Kidney epithelial cell (primary cell): Measurements from ENCODE around the gene ZNF319. TPM values are rescaled to one million over a fixed set of nuclear protein-coding genes. Genes with fewer than 3 reads are reported as not detected.

Source experiments
- DNase-seq: peaks from one replicate; pipeline ENCODE4 v3.0.0-alpha.2; 2010; ENCODE audit warnings: low read depth
- H3K27me3 ChIP-seq: 2 replicates; pipeline ENCODE4 v1.6.0; 2011; ENCODE audit warnings: low read length; ENCODE audit not compliant: control insufficient read depth, insufficient read depth
- H3K36me3 ChIP-seq: 2 replicates; pipeline ENCODE4 v1.5.1; 2011; ENCODE audit warnings: low read length; ENCODE audit not compliant: control insufficient read depth, insufficient read depth
- H3K4me3 ChIP-seq: 2 replicates; pipeline ENCODE4 v1.5.1; 2011; ENCODE audit warnings: low read depth, mild to moderate bottlenecking, control low read depth, low read length
- CTCF ChIP-seq: IDR thresholded peaks from 2 replicates; pipeline ENCODE4 v1.5.1; 2011; ENCODE audit warnings: mild to moderate bottlenecking, moderate library complexity, low read length, control low read depth, inconsistent platforms; ENCODE audit not compliant: insufficient read depth, poor library complexity, severe bottlenecking
- total RNA-seq: library from RNA; depleted of rRNA; stranded (reverse); fragments of >200 nt; gene quantifications from 2 replicates; pipeline ENCODE4 v1.2.3, GENCODE V29; 2015

Gene ZNF319
- total RNA-seq, 1 donor from 2014 or later = 11.9 TPM

GRCh38 chr16:58002416-58002800 is 1.9 kb upstream of the ZNF319 start:
- no peak for TF ChIP-seq CTCF
- DNase-seq = no peak
- H3K27me3 ChIP-seq = no peaks in the 10 kb centered on the region
- peaks cover 1% of the 10 kb centered on the region for H3K36me3 ChIP-seq
- H3K4me3 ChIP-seq = no peak overlapping the region

- peaks cover 1% of the 10 kb centered on the region for H3K36me3 ChIP-seq
- no peaks in the 10 kb centered on the region for H3K27me3 ChIP-seq
- peak overlapping the region; percentile 78 for H3K4me3 ChIP-seq
- no peak for TF ChIP-seq CTCF
- no peak for DNase-seq
Observed at GRCh38 chr16:58001781-58002415, 1.4 kb upstream of the ZNF319 start.

DNA sequence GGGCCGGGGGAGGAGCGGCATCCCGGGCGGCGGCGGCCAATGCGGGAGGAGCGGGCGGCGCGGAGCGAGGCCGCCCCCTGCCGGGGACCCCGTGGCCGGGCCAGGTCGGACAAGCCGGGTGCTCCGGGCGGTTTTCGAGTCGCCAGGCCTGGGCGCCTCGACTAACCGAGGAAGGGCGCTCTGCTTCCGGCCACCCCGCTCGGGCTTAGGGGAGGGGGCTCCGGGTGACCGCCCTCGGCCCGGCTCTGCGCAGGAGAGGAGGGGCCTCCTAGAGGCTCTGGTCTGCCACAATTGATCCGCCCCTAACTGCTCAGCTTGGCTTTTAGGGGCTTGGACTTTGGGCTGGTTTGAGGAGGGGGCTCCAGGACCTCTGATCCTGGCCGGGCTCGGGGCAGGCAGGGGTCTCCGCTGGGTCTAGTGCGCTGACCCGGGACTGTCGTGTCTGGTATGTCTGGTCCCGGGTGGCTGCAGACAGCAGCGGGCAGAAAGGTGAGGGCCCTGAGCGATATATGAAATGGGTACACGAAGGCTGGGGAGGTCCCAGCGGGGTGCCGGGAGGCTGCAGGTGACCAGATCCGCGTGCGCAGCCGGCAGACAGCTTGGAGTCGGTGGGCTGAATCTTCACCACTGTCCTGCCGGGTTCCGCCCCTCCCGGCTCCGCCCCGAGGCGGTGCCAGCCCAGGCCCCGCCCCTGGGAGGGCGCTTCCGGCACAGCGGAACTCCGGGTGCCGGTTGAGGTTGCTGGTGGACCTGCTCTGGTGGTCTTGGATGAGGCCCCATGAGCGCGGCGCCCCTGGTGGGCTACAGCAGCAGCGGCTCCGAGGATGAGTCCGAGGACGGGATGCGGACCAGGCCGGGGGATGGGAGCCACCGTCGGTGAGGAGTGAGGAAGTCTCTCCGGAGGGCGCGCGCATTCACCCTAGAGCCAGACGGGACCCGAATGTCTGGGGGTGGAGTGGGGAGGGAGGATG is 519 bp upstream of the ZNF319 start, which contains the start of gene USB1:
USB1 (plus strand) TSS at position 702 of the 971 bp plus-strand sequence; CDS start at position 779, 77 bp downstream.
- TF ChIP-seq CTCF = peak; percentile 36
- DNase-seq = no peak
- H3K27me3 ChIP-seq = no peaks in the 10 kb centered on the region
- peak within 1 kb of the TSS; percentile 78 for H3K4me3 ChIP-seq
- H3K36me3 ChIP-seq = peaks cover 1% of the 10 kb centered on the region

DNA sequence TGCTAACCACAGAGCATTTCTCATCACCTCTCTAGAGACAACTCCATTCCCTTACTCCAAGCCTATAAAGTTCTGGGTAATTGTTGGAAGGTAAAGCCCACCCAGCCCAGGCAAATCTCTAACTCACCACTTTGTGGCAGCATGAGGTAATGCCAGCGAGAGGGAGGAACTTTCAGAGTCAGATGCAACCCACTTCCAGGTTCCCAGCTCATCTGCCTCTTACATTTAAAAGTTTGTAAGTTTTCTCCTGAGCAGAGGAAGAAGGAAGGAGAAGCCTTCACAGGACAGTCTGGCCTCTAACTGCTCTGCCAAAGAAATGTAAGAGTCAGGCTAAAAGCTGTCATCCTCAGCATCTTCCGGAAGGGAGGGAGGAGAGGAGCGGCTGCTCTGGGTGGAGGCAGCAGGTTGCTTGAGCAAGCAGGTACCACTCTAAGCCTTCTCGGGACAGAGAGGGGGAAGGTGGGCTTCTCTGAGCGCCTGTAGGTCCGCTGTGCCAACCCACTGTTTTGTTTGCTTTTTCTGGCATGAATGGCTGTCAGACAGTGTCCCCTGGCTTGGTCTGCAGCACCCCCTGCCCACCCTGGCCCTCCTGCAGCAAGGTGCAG is 1.0 kb downstream of the ZNF319 start:
- Histone ChIP-seq H3K27me3 (no peaks in the 10 kb centered on the region), H3K36me3 (peaks cover 1% of the 10 kb centered on the region), H3K4me3 (peak overlapping the region; percentile 55)
- no peak for DNase-seq
- peak; percentile 22 for TF ChIP-seq CTCF

DNA sequence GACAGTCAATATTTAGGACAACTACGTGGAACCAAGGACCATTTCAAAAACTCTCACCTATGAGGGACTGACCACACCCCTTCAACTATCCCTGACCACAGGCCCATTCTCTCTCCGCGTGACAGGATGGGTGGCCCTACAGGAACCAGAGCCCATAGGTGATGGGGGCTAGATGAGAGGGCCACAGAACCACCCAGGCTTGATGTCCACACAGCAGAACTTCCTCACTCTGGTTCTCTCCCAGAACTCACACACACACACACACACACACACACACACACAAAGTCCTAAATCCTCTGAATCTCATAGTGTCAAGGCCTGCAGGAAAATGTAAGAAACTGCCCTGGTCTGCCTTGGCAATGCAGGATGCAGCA is 1.5 kb downstream of the ZNF319 start:
- no peak for DNase-seq
- Histone ChIP-seq H3K4me3 (no peak overlapping the region), H3K36me3 (peaks cover 1% of the 10 kb centered on the region), H3K27me3 (no peaks in the 10 kb centered on the region)
- no peak for TF ChIP-seq CTCF
